Measurements from ENCODE around the gene ANO7.
A peak's percentile ranks its signal among the peaks of the same experiment; 100 is the strongest.

DNA sequence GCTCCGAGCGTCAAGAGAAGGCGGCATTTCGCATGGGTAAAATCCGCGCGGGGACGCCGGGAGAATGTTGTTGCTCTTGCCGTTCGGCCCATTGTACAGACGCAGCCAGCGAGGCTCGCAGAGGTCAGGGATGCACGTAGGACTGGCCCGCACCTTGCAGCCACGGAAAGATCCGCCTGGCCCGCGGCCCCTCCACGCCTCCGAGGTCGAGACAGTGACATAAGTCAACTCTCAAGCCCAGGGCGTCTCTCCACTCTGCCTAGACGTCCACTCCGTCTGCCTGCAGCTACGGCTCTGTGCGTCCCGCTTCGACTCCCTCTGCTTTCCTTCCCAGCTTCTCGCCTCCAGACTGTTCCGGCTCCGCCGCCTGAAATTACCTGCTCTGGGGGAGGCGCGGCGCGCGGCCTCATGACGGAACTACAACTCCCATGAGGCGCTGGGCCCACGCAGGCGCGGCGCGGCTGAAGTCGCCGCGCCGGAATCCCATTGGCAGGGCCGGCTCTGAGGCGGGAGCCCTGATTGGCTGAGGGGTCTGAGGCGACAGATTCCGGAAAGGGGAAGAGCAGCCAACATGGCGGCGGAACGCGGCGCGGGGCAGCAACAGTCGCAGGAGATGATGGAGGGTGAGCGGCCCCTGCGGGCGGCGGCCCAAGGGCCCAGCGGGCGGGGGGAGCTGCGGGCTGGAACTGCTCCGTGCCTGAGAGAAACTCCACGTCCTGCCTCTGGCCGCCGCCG, 38.4 kb upstream of the ANO7 start, which contains the start of gene PPP1R7:
- TF ChIP-seq YY1 (IDR thresholded peaks at IDR 0.05; ENCODE audit: low read depth, low read length): peak; percentile 97
- TF ChIP-seq TAF1 (IDR thresholded peaks at IDR 0.05; ENCODE audit: low read depth, low read length): peak; percentile 84
- TF ChIP-seq POLR2A (IDR thresholded peaks at IDR 0.05; ENCODE audit: control extremely low read depth in 1 of 2, low read depth in 2 of 2, low read length in 2 of 2): no peak; a peak in 1 of 3 replicates
- TF ChIP-seq, protein P1, sequence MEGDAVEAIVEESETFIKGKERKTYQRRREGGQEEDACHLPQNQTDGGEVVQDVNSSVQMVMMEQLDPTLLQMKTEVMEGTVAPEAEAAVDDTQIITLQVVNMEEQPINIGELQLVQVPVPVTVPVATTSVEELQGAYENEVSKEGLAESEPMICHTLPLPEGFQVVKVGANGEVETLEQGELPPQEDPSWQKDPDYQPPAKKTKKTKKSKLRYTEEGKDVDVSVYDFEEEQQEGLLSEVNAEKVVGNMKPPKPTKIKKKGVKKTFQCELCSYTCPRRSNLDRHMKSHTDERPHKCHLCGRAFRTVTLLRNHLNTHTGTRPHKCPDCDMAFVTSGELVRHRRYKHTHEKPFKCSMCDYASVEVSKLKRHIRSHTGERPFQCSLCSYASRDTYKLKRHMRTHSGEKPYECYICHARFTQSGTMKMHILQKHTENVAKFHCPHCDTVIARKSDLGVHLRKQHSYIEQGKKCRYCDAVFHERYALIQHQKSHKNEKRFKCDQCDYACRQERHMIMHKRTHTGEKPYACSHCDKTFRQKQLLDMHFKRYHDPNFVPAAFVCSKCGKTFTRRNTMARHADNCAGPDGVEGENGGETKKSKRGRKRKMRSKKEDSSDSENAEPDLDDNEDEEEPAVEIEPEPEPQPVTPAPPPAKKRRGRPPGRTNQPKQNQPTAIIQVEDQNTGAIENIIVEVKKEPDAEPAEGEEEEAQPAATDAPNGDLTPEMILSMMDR (IDR thresholded peaks at IDR 0.05; ENCODE audit: control extremely low read depth in 1 of 3, insufficient read depth in 1 of 3, low read depth in 1 of 3, low read length in 3 of 3): peak in 1 of 3 experiments; percentile 6; a peak in 1 of 4 replicates
- TF ChIP-seq, protein P2, sequence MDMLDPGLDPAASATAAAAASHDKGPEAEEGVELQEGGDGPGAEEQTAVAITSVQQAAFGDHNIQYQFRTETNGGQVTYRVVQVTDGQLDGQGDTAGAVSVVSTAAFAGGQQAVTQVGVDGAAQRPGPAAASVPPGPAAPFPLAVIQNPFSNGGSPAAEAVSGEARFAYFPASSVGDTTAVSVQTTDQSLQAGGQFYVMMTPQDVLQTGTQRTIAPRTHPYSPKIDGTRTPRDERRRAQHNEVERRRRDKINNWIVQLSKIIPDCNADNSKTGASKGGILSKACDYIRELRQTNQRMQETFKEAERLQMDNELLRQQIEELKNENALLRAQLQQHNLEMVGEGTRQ (IDR thresholded peaks at IDR 0.05; ENCODE audit: low read length): no peak
